ENCODE data around the gene SZRD1. TPM values are rescaled to one million over a fixed set of nuclear protein-coding genes. Genes with fewer than 3 reads are reported as not detected.
A peak's percentile ranks its signal among the peaks of the same experiment; 100 is the strongest.

Gene SZRD1
- total RNA-seq, 1 donor from 2014 or later, result 110 TPM

DNA sequence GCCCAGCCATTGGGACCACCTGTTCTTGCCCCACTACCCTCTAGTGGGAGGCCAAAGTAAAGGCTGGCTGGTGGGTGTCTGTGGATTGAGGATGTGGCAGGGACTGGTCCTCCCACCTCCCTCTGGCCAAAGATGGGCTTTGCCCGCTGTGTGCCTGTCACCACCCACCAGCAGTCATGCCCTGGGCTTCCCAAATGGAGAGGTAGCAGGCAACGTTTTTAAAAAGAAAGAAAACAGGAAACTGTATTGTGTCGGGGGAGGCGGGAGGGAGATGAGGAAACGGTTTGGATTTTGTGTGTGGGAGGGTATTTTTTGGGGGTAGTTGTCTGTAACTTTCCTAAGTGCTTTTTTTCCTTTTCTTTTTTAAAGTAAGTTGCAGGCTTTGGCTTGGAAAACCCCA is 30.1 kb downstream of the SZRD1 start:
- Histone ChIP-seq H3K27ac (no peak overlapping the region), H3K4me3 (no peak overlapping the region), H3K4me1 (peaks cover 14% of the 10 kb centered on the region), H3K27me3 (no peaks in the 10 kb centered on the region), H3K36me3 (peaks cover 55% of the 10 kb centered on the region), H3K9me3 (no peaks in the 10 kb centered on the region)
- TF ChIP-seq, protein P1, sequence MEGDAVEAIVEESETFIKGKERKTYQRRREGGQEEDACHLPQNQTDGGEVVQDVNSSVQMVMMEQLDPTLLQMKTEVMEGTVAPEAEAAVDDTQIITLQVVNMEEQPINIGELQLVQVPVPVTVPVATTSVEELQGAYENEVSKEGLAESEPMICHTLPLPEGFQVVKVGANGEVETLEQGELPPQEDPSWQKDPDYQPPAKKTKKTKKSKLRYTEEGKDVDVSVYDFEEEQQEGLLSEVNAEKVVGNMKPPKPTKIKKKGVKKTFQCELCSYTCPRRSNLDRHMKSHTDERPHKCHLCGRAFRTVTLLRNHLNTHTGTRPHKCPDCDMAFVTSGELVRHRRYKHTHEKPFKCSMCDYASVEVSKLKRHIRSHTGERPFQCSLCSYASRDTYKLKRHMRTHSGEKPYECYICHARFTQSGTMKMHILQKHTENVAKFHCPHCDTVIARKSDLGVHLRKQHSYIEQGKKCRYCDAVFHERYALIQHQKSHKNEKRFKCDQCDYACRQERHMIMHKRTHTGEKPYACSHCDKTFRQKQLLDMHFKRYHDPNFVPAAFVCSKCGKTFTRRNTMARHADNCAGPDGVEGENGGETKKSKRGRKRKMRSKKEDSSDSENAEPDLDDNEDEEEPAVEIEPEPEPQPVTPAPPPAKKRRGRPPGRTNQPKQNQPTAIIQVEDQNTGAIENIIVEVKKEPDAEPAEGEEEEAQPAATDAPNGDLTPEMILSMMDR (IDR thresholded peaks at IDR 0.05), result no peak
- ATAC-seq (peak; percentile 61), DNase-seq (no peak)
- intact Hi-C loops (cut with DNase I), result no loop called here

DNA sequence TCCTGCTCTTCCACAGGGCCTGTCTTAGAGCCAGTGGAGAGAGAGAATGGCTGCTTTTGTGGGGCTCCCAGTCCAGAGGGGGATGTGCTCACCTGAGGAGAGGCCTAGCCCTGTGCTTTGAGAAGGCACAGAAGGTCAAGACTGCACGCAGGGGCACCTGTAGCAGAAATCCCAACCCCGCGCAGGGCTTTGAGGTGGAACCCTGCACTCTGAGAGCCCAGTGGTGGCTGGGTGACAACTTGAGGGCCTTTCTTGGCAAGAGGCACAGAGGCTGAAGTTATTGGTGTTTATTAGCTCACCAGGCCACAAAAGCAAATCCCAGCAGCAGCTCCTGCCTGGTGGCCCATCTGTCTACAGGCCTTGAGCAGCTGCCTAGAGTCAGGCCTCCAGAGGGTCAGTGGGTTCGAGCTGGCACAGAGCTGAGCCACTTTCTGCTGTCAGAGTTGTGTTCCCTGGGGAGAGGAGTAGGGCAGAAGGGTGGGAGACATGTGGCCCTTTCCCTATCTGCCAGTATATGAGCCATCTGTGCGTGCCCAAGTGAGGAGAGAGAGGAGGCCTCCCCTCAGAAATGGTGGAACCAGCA is 31.4 kb downstream of the SZRD1 start:
- intact Hi-C loops (cut with DNase I), result no loop called here
- Histone ChIP-seq H3K27me3 (no peaks in the 10 kb centered on the region), H3K27ac (no peak overlapping the region), H3K4me1 (peaks cover 10% of the 10 kb centered on the region), H3K4me3 (no peak overlapping the region), H3K9me3 (no peaks in the 10 kb centered on the region), H3K36me3 (peaks cover 51% of the 10 kb centered on the region)
- ATAC-seq, result no peak
- TF ChIP-seq, protein P1 (IDR thresholded peaks at IDR 0.05), result no peak
- no peak for DNase-seq

DNA sequence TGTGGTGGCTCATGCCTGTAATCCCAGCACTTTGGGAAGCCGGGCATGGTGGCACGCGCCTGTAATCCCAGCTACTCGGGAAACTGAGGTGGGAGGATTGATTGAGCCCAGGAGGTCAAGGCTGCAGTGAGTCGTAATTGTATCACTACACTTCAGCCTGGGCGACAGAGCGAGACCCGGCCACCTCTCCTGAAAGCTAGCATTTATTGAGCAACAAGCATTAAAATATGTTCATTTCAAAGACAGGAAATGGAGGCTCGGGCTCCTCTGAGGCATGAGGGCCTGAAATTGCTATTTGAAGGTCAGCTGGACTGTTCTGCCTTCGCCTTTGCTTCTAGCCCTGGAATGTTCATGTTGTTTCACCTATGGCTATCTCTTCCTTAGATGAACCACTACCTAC is 35.7 kb downstream of the SZRD1 start:
- Histone ChIP-seq H3K4me3 (no peak overlapping the region), H3K27ac (no peak overlapping the region), H3K9me3 (no peaks in the 10 kb centered on the region), H3K4me1 (no peaks in the 10 kb centered on the region), H3K36me3 (peaks cover 8% of the 10 kb centered on the region), H3K27me3 (no peaks in the 10 kb centered on the region)
- ATAC-seq (no peak), DNase-seq (no peak)
- intact Hi-C loops (cut with DNase I), result no loop called here
- TF ChIP-seq, protein P1 (IDR thresholded peaks at IDR 0.05), result no peak

DNA sequence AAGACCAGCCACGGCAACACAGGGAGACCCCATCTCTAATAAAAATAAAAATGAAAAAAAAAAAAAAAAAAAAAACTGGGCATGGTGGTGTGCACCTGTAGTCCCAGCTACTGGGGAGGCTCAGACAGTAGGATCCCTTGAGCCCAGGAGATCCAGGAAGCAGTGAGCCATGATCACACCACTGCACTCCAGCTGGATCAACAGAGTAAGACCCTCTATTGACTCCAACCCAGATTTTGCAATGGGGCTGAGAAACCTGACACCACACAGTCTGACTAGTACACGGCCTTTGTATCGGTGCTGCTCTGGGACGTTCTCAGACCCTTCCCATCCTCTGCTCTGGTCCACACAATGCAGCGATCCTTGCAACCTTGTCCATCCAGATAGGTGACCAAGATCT is 38.4 kb downstream of the SZRD1 start:
- TF ChIP-seq, protein P1 (IDR thresholded peaks at IDR 0.05), result no peak
- Histone ChIP-seq H3K27ac (no peak overlapping the region), H3K4me1 (no peaks in the 10 kb centered on the region), H3K36me3 (no peaks in the 10 kb centered on the region), H3K27me3 (no peaks in the 10 kb centered on the region), H3K9me3 (no peaks in the 10 kb centered on the region), H3K4me3 (no peak overlapping the region)
- intact Hi-C loops (cut with DNase I), result no loop called here
- DNase-seq (no peak), ATAC-seq (no peak)

DNA sequence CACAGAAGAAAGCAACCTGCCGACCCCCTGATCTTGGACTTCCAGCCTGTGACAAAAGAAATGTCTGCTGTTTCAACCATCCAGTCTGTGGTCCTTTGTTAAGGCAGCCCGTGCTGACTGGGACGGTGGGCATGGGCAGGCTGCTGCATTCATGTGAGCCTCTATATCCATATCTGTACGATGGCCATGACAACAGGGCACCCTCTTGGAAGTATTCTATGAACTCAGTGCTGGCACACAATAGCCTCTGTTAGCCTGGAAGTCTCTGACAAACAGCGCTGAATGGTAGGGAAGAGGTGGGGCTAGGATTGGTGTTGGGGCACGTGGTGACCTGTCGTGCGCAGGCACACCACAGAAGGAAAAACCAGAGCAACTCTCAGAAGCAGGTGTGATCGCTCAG is 39.8 kb downstream of the SZRD1 start:
- ATAC-seq (no peak), DNase-seq (no peak)
- intact Hi-C loops (cut with DNase I), result no loop called here
- no peaks in the 10 kb centered on the region for H3K36me3 ChIP-seq
- TF ChIP-seq, protein P1 (IDR thresholded peaks at IDR 0.05), result no peak
- no peaks in the 10 kb centered on the region for H3K9me3 ChIP-seq
- H3K4me1 ChIP-seq, result no peaks in the 10 kb centered on the region
- no peak overlapping the region for H3K27ac ChIP-seq
- H3K4me3 ChIP-seq, result no peak overlapping the region
- no peaks in the 10 kb centered on the region for H3K27me3 ChIP-seq
